Neural cell (in vitro differentiated cells): ENCODE data around the gene FBXO11. TPM values are rescaled to one million over a fixed set of nuclear protein-coding genes. Genes with fewer than 3 reads are reported as not detected.

Experiments
- polyA plus RNA-seq: library from polyadenylated mRNA; depleted of rRNA; stranded (reverse); fragments of >200 nt; gene quantifications from 2 replicates; pipeline ENCODE4 v1.2.3, GENCODE V29; 2014
- small RNA-seq, 3 experiments: library from RNA; depleted of rRNA; stranded (forward); fragments of <200 nt; gene quantifications; one replicate each; pipeline ENCODE3, GENCODE V24; 2012

Gene FBXO11
- polyA plus RNA-seq, 1 donor from 2014 or later = 132 TPM

Small RNAs within 50 kb of the gene (small RNA-seq; reads per million reads assigned to genes)
- gene RF00026 = 0 reads per million in 3 experiments
- gene RPL36AP15 = 0 reads per million in 3 experiments

Other genes with a start within 250 kb of the FBXO11 start
- 48.5 and 60.3 TPM in 2 replicates for gene MSH6, start 123.4 kb downstream of the FBXO11 start, polyA plus RNA-seq